H1 (cell line): ENCODE results near the gene HMG20A. TPM values are rescaled to one million over a fixed set of nuclear protein-coding genes. Genes with fewer than 3 reads are reported as not detected.

ENCODE experiments used
- CTCF ChIA-PET: fragments of 300-600 bp; sonication (Branson Sonifier 250); formaldehyde crosslinking; loops from one replicate; lab custom pipeline; 2021; ENCODE audit not compliant: partially characterized antibody; lab: Charles Lee
- POLR2A ChIA-PET: fragments of 300-600 bp; sonication (Branson Sonifier 250); formaldehyde crosslinking; loops from one replicate; lab custom pipeline; 2021; ENCODE audit warnings: inconsistent platforms; ENCODE audit not compliant: partially characterized antibody; lab: Charles Lee
- DNase-seq, 2 experiments: peaks; one replicate each; pipeline versions ENCODE4 v3.0.0 to v3.0.0-alpha.2; 2010 to 2022; ENCODE audit warnings: low spot score in 2 of 2, low read depth in 1 of 2, mixed read lengths in 1 of 2
- FAIRE-seq: peaks from 2 replicates; lab custom pipeline; 2011; peaks lifted over from hg19 to GRCh38; lab: Jason Lieb, UNC
- H2AFZ ChIP-seq: 2 replicates; pipeline ENCODE4 v1.8.1; 2012; ENCODE audit warnings: low read length, inconsistent platforms
- H2AK5ac ChIP-seq: 2 replicates; pipeline ENCODE4 v1.6.1; 2013; ENCODE audit warnings: low read depth, low read length
- H2BK120ac ChIP-seq: replicated peaks from 2 replicates; pipeline ENCODE3; 2013; ENCODE audit warnings: low read depth, low read length, inconsistent platforms
- H2BK12ac ChIP-seq: 2 replicates; pipeline ENCODE4 v1.6.1; 2013; ENCODE audit warnings: low read depth, low read length
- H2BK15ac ChIP-seq: 2 replicates; pipeline ENCODE4 v1.6.1; 2013; ENCODE audit warnings: low read length
- H2BK20ac ChIP-seq: 2 replicates; pipeline ENCODE4 v1.6.1; 2013; ENCODE audit warnings: low read length
- H2BK5ac ChIP-seq: 2 replicates; pipeline ENCODE4 v1.6.1; 2013; ENCODE audit warnings: low read depth, low read length
- H3K14ac ChIP-seq: 2 replicates; pipeline ENCODE4 v1.6.1; 2013; ENCODE audit warnings: inconsistent platforms; ENCODE audit not compliant: insufficient read length
- H3K18ac ChIP-seq: 2 replicates; pipeline ENCODE4 v1.6.1; 2013; ENCODE audit warnings: low read length; ENCODE audit errors: extremely low read depth
- H3K23ac ChIP-seq: 2 replicates; pipeline ENCODE4 v1.6.1; 2013; ENCODE audit warnings: inconsistent platforms; ENCODE audit not compliant: insufficient read length
- H3K23me2 ChIP-seq: 2 replicates; pipeline ENCODE4 v1.6.1; 2013; ENCODE audit warnings: low read depth, low read length
- H3K27ac ChIP-seq: 2 replicates; pipeline ENCODE4 v1.6.1; 2011; ENCODE audit warnings: low read depth, low read length, inconsistent platforms
- H3K27me3 ChIP-seq, 4 experiments: replicated peaks in 1 of 4; 1 replicate in 1 of 4; 2 replicates in 3 of 4; pipeline versions ENCODE4 v1.6.1 to v1.8.1; 2011 to 2013; ENCODE audit warnings: low read length in 3 of 4, mild to moderate bottlenecking in 3 of 4, inconsistent platforms in 2 of 4, mixed read lengths in 2 of 4, moderate library complexity in 1 of 4; ENCODE audit not compliant: control insufficient read depth in 3 of 4, insufficient read depth in 3 of 4; ENCODE audit errors: extremely low read depth in 1 of 4
- H3K36me3 ChIP-seq, 4 experiments: 2 replicates each; pipeline versions ENCODE4 v1.6.1 to v1.8.1; 2011 to 2013; ENCODE audit warnings: mild to moderate bottlenecking in 4 of 4, low read length in 3 of 4, moderate library complexity in 2 of 4, control low read depth in 1 of 4, inconsistent platforms in 1 of 4; ENCODE audit not compliant: insufficient read depth in 4 of 4, control insufficient read depth in 2 of 4
- H3K4ac ChIP-seq: replicated peaks from 2 replicates; pipeline ENCODE3; 2013; ENCODE audit warnings: low read length, low read depth, mixed read lengths, inconsistent platforms; ENCODE audit not compliant: insufficient read length
- H3K4me1 ChIP-seq, 4 experiments: replicated peaks in 1 of 4; 1 replicate in 1 of 4; 2 replicates in 3 of 4; pipeline versions ENCODE4 v1.6.1 to v1.8.1; 2011 to 2013; ENCODE audit warnings: low read length in 3 of 4, inconsistent platforms in 2 of 4, mixed read lengths in 1 of 4; ENCODE audit not compliant: insufficient read depth in 4 of 4, control insufficient read depth in 3 of 4
- H3K4me2 ChIP-seq, 2 experiments: 2 replicates each; pipeline versions ENCODE4 v1.6.1 to v1.8.1; 2011 to 2013; ENCODE audit warnings: low read depth in 2 of 2, low read length in 2 of 2, control low read depth in 1 of 2, inconsistent platforms in 1 of 2, mild to moderate bottlenecking in 1 of 2; ENCODE audit not compliant: insufficient read depth in 1 of 2
- H3K4me3 ChIP-seq, 4 experiments: fragments of 200-600, 300-600 bp in 1 of 4; sonication (generic), shearing (Covaris generic), sonication (Bioruptor Twin) in 1 of 4; 2 replicates each; pipeline versions ENCODE4 v1.5.1 to v1.8.1; 2011 to 2016; ENCODE audit warnings: low read length in 4 of 4, low read depth in 3 of 4, control low read depth in 2 of 4, inconsistent platforms in 2 of 4, mild to moderate bottlenecking in 2 of 4, mixed read lengths in 1 of 4, moderate library complexity in 1 of 4; ENCODE audit not compliant: insufficient read depth in 2 of 4; ENCODE audit errors: extremely low read depth in 1 of 4
- H3K56ac ChIP-seq: replicated peaks from 2 replicates; pipeline ENCODE3; 2013; ENCODE audit warnings: low read depth, mild to moderate bottlenecking, mixed read lengths, low read length, inconsistent platforms; ENCODE audit not compliant: insufficient read length
- H3K79me1 ChIP-seq: 2 replicates; pipeline ENCODE4 v1.6.1; 2013; ENCODE audit warnings: low read depth, low read length, control low read depth
- H3K79me2 ChIP-seq, 2 experiments: 2 replicates each; pipeline versions ENCODE4 v1.6.1 to v1.8.1; 2012 to 2013; ENCODE audit warnings: low read length in 2 of 2, mild to moderate bottlenecking in 2 of 2, inconsistent platforms in 1 of 2; ENCODE audit not compliant: insufficient read depth in 2 of 2, control insufficient read depth in 1 of 2
- H3K9ac ChIP-seq, 4 experiments: replicated peaks in 1 of 4; 1 replicate in 1 of 4; 2 replicates in 3 of 4; pipeline versions ENCODE4 v1.6.1 to v1.8.1; 2011 to 2013; ENCODE audit warnings: low read depth in 3 of 4, low read length in 3 of 4, control low read depth in 2 of 4, mild to moderate bottlenecking in 2 of 4, moderate library complexity in 2 of 4, inconsistent platforms in 1 of 4; ENCODE audit errors: extremely low read depth in 1 of 4
- H3K9me3 ChIP-seq, 2 experiments: 2 replicates each; pipeline versions ENCODE4 v1.6.1 to v1.8.1; 2012 to 2013; ENCODE audit warnings: mild to moderate bottlenecking in 2 of 2, moderate library complexity in 2 of 2, control low read depth in 1 of 2, inconsistent platforms in 1 of 2, low read depth in 1 of 2, low read length in 1 of 2, mixed read lengths in 1 of 2; ENCODE audit not compliant: insufficient read depth in 2 of 2
- H4K20me1 ChIP-seq, 2 experiments: replicated peaks in 1 of 2; 2 replicates each; pipeline versions ENCODE3 to v1.8.1; 2011 to 2013; ENCODE audit warnings: inconsistent platforms in 2 of 2, low read length in 2 of 2, mild to moderate bottlenecking in 1 of 2; ENCODE audit not compliant: insufficient read depth in 2 of 2, control insufficient read depth in 1 of 2
- H4K5ac ChIP-seq: 2 replicates; pipeline ENCODE4 v1.6.1; 2013; ENCODE audit warnings: low read length, low read depth, mixed read lengths, inconsistent platforms; ENCODE audit not compliant: insufficient read length
- H4K8ac ChIP-seq: 2 replicates; pipeline ENCODE4 v1.8.0; 2013; ENCODE audit warnings: mild to moderate bottlenecking, moderate library complexity, low read length, inconsistent platforms; ENCODE audit not compliant: insufficient read depth; ENCODE audit errors: extremely low read depth
- H4K91ac ChIP-seq: replicated peaks from 2 replicates; pipeline ENCODE3; 2013; ENCODE audit warnings: low read length, mixed read lengths, inconsistent platforms; ENCODE audit not compliant: insufficient read length
- ATF2 ChIP-seq: IDR thresholded peaks from 2 replicates; pipeline ENCODE4 v1.6.1; 2012; ENCODE audit warnings: low read length, inconsistent platforms
- BRCA1 ChIP-seq: IDR thresholded peaks from 2 replicates; pipeline ENCODE4 v1.6.1; 2012; ENCODE audit warnings: low read depth, low read length, improper control_type of control experiment
- CBX5 ChIP-seq: fragments of 300-800, 300-1000 bp; sonication (generic); IDR thresholded peaks from 2 replicates; pipeline ENCODE4 v1.7.1; 2016; ENCODE audit warnings: antibody characterized with exemption, low read length, low read depth
- CHD2 ChIP-seq: IDR thresholded peaks from 2 replicates; pipeline ENCODE4 v1.6.1; 2012; ENCODE audit warnings: low read length, improper control_type of control experiment
- EP300 ChIP-seq, 2 experiments: IDR thresholded peaks; 1 replicate in 1 of 2; 2 replicates in 1 of 2; pipeline ENCODE4 v1.6.1; 2011 to 2012; ENCODE audit warnings: low read depth in 2 of 2, low read length in 2 of 2, mild to moderate bottlenecking in 2 of 2, borderline replicate concordance in 1 of 2, inconsistent platforms in 1 of 2, moderate library complexity in 1 of 2
- JUN ChIP-seq: IDR thresholded peaks from 2 replicates; pipeline ENCODE4 v1.6.1; 2011; ENCODE audit warnings: low read depth, mild to moderate bottlenecking, improper control_type of control experiment, low read length
- KDM4A ChIP-seq: IDR thresholded peaks from one replicate; pipeline ENCODE4 v1.7.1; 2012; ENCODE audit warnings: low read depth, mild to moderate bottlenecking, moderate library complexity, low read length, inconsistent platforms; ENCODE audit not compliant: severe bottlenecking
- NANOG ChIP-seq: IDR thresholded peaks from 2 replicates; pipeline ENCODE4 v1.6.1; 2011; ENCODE audit warnings: low read length, low read depth, mild to moderate bottlenecking, inconsistent platforms; ENCODE audit not compliant: insufficient read depth, poor library complexity, severe bottlenecking
- RAD21 ChIP-seq, 2 experiments: IDR thresholded peaks in 1 of 2; conservative IDR thresholded peaks in 1 of 2; 2 replicates each; pipeline ENCODE4 v1.6.1; 2011; ENCODE audit warnings: low read depth in 2 of 2, low read length in 2 of 2, improper control_type of control experiment in 1 of 2, inconsistent platforms in 1 of 2, mild to moderate bottlenecking in 1 of 2, moderate library complexity in 1 of 2
- RFX5 ChIP-seq: IDR thresholded peaks from 2 replicates; pipeline ENCODE4 v1.6.1; 2011; ENCODE audit warnings: low read depth, low read length, improper control_type of control experiment, borderline replicate concordance
- SP4 ChIP-seq: IDR thresholded peaks from 2 replicates; pipeline ENCODE4 v1.6.1; 2012; ENCODE audit warnings: low read length, inconsistent platforms
- polyA plus RNA-seq, 7 experiments: library from polyadenylated mRNA; depleted of rRNA in 3 of 7; stranded (reverse) in 5 of 7; unstranded in 2 of 7; fragments of >200 nt in 5 of 7; fragments of 200-250 nt in 2 of 7; gene quantifications; 1 replicate in 5 of 7; 2 replicates in 1 of 7; 4 replicates in 1 of 7; pipeline versions ENCODE4 v1.2.1 to v1.2.3, GENCODE V29; 2011 to 2013; ENCODE audit warnings: missing spikeins in 2 of 7, mixed read lengths in 2 of 7
- total RNA-seq: library from RNA; stranded (reverse); fragmentation: NEBNext Ultra II Directional; extraction: Animal tissue kit (Norgen Biotek cat#: 25700); gene quantifications from 2 replicates; pipeline ENCODE4 v1.2.1, GENCODE V29; 2021
- TF ChIP-seq, protein P1 (sequence below): IDR thresholded peaks from 2 replicates; pipeline ENCODE4 v1.6.1; 2011; ENCODE audit warnings: low read length, improper control_type of control experiment

Gene HMG20A
- total and polyA plus RNA-seq, 2 of the 8 experiments (the other 6 are each of a cell fraction or from before 2014, with no cell fraction given) = 52.1 to 59.7 TPM

GRCh38 chr15:77457905-77458265, 37.2 kb downstream of the HMG20A start:
- H2BK15ac ChIP-seq = no peak overlapping the region
- no peak overlapping the region for H3K4me3 ChIP-seq
- peaks cover 0 to 4% (median 0%) of the 10 kb centered on the region in 4 experiments; a peak in 1 of 7 replicates for H3K4me1 ChIP-seq
- no peak overlapping the region for H2BK20ac ChIP-seq
- no peak overlapping the region for H3K14ac ChIP-seq
- no peak overlapping the region for H3K4ac ChIP-seq
- H3K27me3 ChIP-seq = no peaks in the 10 kb centered on the region
- no peak for DNase-seq
- H3K23ac ChIP-seq = no peak overlapping the region
- H4K8ac ChIP-seq = no peak overlapping the region
- no peak overlapping the region for H3K27ac ChIP-seq
- no peak overlapping the region for H4K5ac ChIP-seq
- H3K23me2 ChIP-seq = no peaks in the 10 kb centered on the region
- FAIRE-seq = no peak
- H3K18ac ChIP-seq = no peak overlapping the region
- no peak overlapping the region for H3K56ac ChIP-seq
- ChIA-PET CTCF (interaction anchor here (1.0 to 1.5 kb wide), 3 partner anchors 12 to 336 kb away, joined by 3 to 6 read pairs (median 5); no protein-coding TSS in a partner anchor), POLR2A (no interaction called here)
- peaks cover 0 to 10% of the 10 kb centered on the region in 2 experiments; a peak in 1 of 4 replicates for H3K79me2 ChIP-seq
- no peak overlapping the region for H4K91ac ChIP-seq
- peaks cover 3 to 15% (median 7%) of the 10 kb centered on the region in 4 experiments; a peak in 6 of 8 replicates for H3K36me3 ChIP-seq
- H2BK12ac ChIP-seq = no peak overlapping the region
- no peak overlapping the region for H2AFZ ChIP-seq
- no peak overlapping the region for H3K9ac ChIP-seq
- H4K20me1 ChIP-seq = no peaks in the 10 kb centered on the region
- H3K79me1 ChIP-seq = 0 out of 2 replicates have a peak, but pooled peaks cover 2% of the 10 kb centered on the region
- H3K4me2 ChIP-seq = no peak overlapping the region
- H2BK120ac ChIP-seq = no peak overlapping the region
- no peak overlapping the region for H2AK5ac ChIP-seq
- no peak overlapping the region for H2BK5ac ChIP-seq
- no peaks in the 10 kb centered on the region for H3K9me3 ChIP-seq
- TF ChIP-seq, protein P1, sequence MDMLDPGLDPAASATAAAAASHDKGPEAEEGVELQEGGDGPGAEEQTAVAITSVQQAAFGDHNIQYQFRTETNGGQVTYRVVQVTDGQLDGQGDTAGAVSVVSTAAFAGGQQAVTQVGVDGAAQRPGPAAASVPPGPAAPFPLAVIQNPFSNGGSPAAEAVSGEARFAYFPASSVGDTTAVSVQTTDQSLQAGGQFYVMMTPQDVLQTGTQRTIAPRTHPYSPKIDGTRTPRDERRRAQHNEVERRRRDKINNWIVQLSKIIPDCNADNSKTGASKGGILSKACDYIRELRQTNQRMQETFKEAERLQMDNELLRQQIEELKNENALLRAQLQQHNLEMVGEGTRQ = no peak
- TF ChIP-seq RFX5 = no peak
- TF ChIP-seq SP4 = no peak
- no peak for TF ChIP-seq NANOG
- TF ChIP-seq EP300 (IDR thresholded peaks at IDR 0.05; ENCODE audit: borderline replicate concordance in 1 of 2, low read depth in 2 of 2, low read length in 2 of 2) = no peak
- no peak for TF ChIP-seq BRCA1
- TF ChIP-seq ATF2 = no peak
- TF ChIP-seq CHD2 = no peak
- TF ChIP-seq KDM4A = no peak
- TF ChIP-seq JUN = no peak
- no peak for TF ChIP-seq RAD21 (IDR thresholded peaks at IDR 0.05 in 1 of 2, conservative IDR thresholded peaks at IDR 0.05 in 1 of 2; ENCODE audit: low read depth in 2 of 2, low read length in 2 of 2)
- TF ChIP-seq CBX5 = no peak
